Stimulated activated CD4-positive, alpha-beta T cell treated with anti-CD3 and anti-CD28 coated beads, Interleukin-15, amount 100 ng/mL, for 48 hours (primary cell): Measurements from ENCODE around the gene ZNF211.

Source experiments
- DNase-seq, 2 donors: peaks; one replicate each; pipeline ENCODE4 v3.0.0-alpha.2; 2020; ENCODE audit warnings: low read depth in 2 of 2

Gene ZNF211

GRCh38 chr19:57632987-57633831 is at the start of gene ZNF211:
Gene ZNF211 (plus strand): TSS chr19:57633168. CDS start chr19:57633347, 179 bp downstream.
- DNase-seq = peak; percentile 74 to 78

- peak; percentile 76 for DNase-seq
Measured at GRCh38 chr19:57583521-57584416, 49.2 kb upstream of the ZNF211 start, which contains the start of gene ZIK1. Gene ZIK1 (plus strand): TSS chr19:57584145. CDS start chr19:57584357, 212 bp downstream.

DNA sequence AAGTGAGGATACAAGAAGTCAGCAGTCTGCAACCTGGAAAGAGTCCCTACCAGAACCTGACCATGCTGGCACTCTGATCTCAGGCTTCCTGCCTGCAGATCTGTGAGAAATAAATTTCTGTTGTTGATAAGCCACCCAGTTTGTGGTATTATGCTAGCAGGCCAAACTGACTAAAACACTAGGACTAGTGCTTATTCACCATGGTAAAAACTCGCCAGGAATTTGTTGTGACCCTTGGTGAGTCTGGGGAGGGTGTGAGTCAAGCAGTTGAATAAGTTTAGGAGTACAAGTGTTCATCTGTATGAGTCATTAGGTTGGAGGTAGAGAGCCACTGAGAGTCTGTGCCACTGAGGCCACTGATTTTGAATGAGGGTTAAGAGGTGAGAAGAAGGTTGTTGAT is 45.4 kb upstream of the ZNF211 start:
- no peak for DNase-seq

DNA sequence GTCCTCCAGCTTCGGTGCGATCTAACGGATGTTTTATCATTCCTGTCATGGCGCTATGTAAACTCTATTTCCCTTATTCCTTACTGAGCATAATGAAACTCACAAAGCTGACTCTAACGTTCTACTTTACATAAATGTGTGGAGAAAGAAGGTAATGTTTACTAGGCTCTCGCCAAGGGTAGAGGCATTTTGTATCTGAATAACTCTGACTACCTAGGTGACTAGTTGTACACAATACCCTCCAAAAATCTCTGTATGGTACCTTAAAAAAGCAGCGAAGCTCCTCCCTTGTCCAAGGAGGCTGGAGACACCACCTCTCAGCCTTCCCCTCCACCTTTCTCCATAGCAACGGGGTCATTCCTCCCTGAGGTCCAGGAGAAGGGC is 33.6 kb upstream of the ZNF211 start:
- no peak for DNase-seq

- peak; percentile 77 to 84 for DNase-seq
Measured at GRCh38 chr19:57599761-57600383, 33.1 kb upstream of the ZNF211 start, which contains the start of gene ZNF530. Gene ZNF530 (plus strand): TSS chr19:57599885. CDS start chr19:57604346, 4,461 bp downstream.

- DNase-seq = no peak
Measured at GRCh38 chr19:57606931-57607330, 26.0 kb upstream of the ZNF211 start.

DNA sequence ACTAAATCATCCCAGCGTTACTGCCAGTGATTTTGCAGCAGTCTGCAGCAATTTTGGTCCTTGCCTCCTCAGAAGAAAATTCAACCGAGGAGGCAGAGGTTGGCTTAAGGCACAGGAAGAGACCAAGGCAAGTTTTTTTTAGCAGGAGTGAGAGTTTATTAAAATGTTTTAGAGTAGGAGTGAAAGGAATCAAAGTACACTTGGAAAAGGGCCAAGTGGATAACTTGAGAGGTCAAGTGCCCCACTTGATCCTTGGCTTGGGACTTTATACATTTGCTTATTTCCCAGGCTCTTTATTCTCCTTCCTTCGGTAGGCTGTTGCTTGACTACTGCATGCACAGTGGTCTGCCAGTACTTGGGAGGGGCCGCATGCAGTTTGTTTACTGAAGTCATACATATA is 21.9 kb upstream of the ZNF211 start:
- DNase-seq = no peak

DNA sequence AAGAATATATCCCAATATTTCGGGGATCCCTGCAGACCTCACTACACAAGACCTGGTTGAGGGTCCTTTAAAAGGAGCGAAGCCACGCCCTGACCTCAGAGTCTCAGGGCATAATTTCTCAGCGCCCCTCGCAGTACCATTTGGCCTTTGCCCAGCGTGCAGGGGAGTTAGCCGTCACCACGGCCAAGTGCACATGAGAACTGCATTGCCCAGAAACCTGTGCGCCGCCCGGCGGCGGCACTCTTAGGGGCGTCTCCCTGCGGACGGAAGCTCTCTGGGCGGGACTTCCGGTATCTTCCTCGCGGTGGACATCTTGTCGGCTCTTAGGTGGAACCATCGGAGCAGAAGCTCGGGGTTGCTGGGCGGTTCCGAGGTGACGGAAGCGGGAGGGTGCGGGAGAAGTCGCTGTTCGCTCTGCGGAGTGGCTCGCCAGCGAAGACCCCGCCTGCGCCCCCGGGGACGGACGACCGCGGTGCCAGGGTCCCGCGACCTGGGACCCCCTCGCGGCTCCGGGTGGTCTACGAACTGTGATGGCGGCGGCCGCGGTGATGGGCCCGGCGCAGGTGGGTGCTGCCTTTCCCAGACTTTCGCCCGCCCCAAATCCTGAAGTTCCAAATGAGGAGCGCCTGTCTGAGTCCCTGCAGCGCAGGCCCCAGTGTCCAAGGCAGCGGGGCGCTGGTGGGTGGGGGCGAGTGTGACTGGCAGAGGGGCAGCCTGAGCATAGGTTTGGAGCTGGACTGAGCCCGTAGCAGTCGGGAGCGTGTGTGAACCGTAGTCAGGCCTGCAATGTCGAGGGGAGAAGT is 18.8 kb upstream of the ZNF211 start, which contains the start of gene ZNF134:
ZNF134 (plus strand) TSS at position 302 of the 803 bp plus-strand sequence. CDS start 5,227 bp downstream, outside the sequence.
- DNase-seq = peak; percentile 83 to 89

DNA sequence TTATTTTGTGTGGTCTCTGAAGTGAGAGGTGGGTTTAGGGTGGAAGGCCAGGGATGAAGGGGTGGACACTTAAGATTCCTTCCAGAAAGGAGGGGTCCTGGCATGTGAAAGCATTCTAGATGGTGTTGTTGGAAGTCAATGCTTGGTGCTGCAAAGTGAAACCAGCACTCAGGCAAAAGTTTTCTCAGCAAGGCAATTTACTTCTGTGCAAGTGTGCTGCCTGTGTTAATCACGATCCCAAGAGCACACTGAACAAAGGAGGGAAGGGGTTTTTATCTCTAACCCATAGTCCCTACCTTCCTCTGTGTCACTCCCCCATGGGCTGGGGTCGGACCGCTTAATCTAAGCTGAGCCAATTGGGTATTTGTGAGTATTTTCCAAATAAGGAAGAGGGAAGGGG is 17.6 kb upstream of the ZNF211 start:
- no peak for DNase-seq

GRCh38 chr19:57620673-57621348 is 12.2 kb upstream of the ZNF211 start:
- no peak for DNase-seq

- no peak for DNase-seq
Measured at GRCh38 chr19:57623091-57623490, 9.9 kb upstream of the ZNF211 start.

DNA sequence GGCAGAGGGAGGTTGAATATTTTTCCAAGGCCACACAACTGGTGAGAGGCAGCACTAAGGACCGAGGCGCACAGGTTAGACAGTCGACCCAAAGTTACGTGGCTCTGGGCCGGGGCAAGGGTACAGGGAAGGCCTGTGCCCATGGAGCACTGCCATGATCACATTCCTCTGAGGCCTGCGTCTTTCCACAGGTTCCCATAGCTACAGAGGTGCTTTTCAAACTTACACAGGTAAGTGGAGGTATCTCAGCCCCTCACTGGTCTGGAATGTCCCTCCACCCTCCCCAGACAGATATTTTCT is 814 bp downstream of the ZNF211 start:
- DNase-seq = no peak

DNA sequence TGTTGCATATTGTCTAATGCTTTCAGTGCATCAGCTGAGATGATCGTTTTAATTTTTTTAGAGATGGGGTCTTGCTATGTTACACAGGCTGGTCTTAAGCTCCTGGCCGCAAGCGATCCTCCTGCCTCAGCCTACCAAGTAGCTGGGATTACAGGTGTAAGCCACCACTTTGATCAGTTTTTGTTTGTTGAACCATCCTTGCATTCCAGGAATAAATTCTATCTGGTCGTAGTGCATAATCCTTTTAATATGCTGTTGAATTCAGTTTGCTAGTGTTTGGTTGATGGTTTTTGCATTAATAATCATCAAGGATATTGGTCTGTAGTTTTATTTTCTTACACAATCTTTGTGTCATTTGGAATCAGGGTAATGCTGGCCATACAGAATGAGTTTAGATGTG is 4.4 kb downstream of the ZNF211 start:
- DNase-seq = no peak

- DNase-seq = no peak
Measured at GRCh38 chr19:57641715-57642234, 8.8 kb downstream of the ZNF211 start.

DNA sequence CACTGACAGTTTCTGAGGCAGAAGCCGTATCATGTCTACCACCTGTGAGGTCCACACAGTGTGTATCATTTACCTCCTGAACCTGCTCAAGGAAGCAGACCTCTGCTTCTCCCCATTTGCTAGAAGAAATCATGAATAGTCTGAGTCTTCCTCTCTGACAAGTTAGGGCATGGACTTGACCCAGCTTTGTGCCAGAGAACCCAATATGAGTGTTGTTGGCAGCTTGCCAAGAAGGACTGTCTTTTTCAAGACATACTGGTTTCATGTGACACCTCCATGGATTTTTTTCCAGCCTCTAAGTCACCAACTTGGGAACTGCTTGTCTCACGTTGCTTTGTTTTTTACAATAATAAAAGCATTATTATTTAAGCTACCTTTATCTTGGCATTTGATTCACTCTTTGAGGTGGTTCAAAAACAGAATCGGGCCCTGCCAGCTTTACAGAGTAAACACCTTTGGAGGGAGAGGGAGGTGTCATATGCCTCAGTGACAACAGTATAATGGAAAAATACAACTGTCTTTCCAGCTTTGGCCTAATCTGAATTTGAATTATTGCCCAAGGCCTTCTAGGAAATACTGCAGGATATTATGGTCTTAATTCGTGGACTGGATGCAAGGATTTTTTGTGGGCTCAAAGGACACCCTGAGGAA is 9.6 kb downstream of the ZNF211 start:
- no peak for DNase-seq

DNA sequence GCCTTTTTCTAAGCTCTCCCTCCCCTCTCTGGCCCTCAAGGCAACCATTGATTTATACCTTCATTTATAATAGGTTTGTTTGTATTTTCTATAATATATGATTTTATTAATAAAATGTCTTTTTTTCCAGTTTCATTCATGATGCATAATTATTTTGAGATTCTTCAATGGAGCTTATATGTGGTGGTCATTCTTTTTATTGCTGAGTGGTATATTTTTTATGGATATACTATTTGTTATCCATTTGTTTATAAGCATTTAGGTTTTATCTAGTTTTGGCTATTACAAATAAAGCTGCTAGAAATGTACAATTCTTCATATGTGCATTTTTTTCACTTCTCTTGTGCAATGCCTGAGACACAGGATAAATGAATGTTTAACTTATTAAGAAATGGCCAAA is 10.8 kb downstream of the ZNF211 start:
- no peak for DNase-seq

DNA sequence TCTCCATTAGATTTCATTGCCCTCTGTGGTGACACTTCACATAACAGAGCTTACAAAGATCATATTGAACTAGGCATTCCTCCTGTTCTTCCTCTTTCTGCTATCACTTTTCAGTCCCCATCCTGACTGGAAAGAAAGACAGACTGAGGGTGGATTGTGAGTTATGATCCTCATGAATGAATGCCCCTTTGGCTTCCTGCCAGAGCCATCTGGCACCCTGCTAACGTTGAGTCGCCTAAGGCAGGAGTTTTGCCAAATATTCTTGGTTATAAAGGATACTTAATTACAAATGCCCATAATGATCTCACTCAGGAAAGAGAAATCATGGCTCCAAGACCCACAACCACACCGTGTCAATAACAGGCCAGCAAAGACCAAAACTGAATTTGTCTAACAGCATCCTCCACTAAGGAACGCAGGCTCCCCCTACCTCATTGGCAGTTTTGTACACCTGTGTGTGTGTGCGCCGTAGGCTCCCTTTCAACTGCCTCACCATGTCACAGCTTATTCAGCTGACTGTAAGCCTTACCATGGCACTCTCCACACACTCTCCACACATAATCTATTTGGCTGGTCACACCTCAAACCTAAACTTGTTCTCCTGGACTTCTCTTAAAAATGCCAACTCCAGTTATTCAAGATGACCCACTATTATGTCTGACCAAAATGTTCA is 15.5 kb downstream of the ZNF211 start:
- DNase-seq = no peak

DNA sequence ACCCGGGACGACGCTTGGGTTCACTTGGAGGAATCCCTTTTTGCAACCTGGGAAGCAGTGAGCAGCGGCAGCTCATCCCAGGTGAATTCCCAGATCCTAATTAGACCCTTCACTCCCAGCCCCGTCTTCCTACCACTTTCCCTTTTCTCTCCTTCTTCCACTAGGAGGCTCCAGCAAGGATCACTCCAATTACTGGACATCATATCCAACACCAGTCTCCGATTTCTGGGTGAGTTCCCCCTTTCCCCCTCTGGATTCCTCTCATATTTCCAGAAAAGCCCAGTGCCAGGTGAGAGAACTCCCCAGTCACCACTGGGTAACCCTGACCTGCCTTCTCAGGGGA is 18.7 kb downstream of the ZNF211 start:
- no peak for DNase-seq

- no peak for DNase-seq
Measured at GRCh38 chr19:57653689-57654088, 20.7 kb downstream of the ZNF211 start.
